ENCODE measurements around the gene CKAP2.
A peak's percentile ranks its signal among the peaks of the same experiment; 100 is the strongest.
"Not testable (repeated sequence)": the region's sequence is repeated elsewhere in the genome, so short reads cannot be mapped to it uniquely, and the experiment has no call there.

Gene CKAP2, protein sequence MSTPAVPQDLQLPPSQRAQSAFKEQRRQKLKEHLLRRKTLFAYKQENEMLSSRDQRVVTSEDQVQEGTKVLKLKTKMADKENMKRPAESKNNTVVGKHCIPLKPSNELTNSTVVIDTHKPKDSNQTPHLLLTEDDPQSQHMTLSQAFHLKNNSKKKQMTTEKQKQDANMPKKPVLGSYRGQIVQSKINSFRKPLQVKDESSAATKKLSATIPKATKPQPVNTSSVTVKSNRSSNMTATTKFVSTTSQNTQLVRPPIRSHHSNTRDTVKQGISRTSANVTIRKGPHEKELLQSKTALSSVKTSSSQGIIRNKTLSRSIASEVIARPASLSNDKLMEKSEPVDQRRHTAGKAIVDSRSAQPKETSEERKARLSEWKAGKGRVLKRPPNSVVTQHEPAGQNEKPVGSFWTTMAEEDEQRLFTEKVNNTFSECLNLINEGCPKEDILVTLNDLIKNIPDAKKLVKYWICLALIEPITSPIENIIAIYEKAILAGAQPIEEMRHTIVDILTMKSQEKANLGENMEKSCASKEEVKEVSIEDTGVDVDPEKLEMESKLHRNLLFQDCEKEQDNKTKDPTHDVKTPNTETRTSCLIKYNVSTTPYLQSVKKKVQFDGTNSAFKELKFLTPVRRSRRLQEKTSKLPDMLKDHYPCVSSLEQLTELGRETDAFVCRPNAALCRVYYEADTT

GRCh38 chr13:52454820-52455676 lies at the start of gene CKAP2:
CKAP2 (plus strand) TSS chr13:52455478; CDS start chr13:52455557, 79 bp downstream.
- H3K4me3 ChIP-seq (ENCODE audit: low read depth, low read length) = peak within 1 kb of the TSS; percentile 89
- DNase-seq (ENCODE audit: low read depth) = peak; percentile 99
- peak; percentile 98 for TF ChIP-seq POLR2A (IDR thresholded peaks at IDR 0.05; ENCODE audit: extremely low read depth, insufficient read length)
- TF ChIP-seq, protein P1, sequence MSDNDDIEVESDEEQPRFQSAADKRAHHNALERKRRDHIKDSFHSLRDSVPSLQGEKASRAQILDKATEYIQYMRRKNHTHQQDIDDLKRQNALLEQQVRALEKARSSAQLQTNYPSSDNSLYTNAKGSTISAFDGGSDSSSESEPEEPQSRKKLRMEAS (IDR thresholded peaks at IDR 0.05; ENCODE audit: low read depth, low read length) = peak; percentile 84
- TF ChIP-seq, protein P2, sequence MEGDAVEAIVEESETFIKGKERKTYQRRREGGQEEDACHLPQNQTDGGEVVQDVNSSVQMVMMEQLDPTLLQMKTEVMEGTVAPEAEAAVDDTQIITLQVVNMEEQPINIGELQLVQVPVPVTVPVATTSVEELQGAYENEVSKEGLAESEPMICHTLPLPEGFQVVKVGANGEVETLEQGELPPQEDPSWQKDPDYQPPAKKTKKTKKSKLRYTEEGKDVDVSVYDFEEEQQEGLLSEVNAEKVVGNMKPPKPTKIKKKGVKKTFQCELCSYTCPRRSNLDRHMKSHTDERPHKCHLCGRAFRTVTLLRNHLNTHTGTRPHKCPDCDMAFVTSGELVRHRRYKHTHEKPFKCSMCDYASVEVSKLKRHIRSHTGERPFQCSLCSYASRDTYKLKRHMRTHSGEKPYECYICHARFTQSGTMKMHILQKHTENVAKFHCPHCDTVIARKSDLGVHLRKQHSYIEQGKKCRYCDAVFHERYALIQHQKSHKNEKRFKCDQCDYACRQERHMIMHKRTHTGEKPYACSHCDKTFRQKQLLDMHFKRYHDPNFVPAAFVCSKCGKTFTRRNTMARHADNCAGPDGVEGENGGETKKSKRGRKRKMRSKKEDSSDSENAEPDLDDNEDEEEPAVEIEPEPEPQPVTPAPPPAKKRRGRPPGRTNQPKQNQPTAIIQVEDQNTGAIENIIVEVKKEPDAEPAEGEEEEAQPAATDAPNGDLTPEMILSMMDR (IDR thresholded peaks at IDR 0.05; ENCODE audit: low read depth, low read length) = no peak
- TF ChIP-seq MYC (IDR thresholded peaks at IDR 0.05; ENCODE audit: low read depth, low read length) = peak; percentile 71

DNA sequence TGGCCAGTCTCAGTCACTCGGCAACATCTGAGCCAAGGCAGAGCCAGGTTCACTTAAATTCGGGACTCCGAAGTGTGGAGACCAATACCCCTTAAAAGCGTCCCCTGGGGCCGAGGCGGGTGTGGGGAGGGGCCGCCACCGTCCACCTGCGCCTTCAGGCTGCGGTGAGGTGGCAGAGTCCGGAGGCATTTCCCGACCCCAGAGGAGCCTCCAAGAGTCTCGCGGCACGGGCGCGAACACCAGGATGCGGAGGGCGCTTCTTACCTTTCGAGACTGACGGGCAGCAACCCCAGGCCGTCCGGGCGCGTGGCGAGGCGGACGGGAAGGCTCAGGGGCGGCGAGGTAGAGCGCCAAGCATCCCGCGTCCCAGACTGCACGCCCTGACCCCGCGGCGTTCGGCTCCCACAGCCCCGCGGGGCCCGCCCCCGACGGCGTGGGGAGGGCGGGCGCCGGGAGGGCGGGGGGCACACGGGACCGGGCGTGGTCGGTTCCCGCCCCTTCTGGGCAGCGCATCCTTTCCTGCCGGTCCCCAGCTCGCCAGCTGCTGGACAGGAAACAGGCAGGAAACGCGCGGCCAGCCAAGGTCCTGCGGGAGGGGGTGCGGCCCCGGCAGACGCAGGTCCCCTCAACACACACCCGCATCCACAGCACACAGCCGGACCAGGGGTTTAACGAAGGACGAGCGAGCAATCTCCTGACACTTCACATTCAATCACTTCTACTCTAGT lies 49.3 kb upstream of the CKAP2 start, which contains the start of gene THSD1:
Gene THSD1, minus strand, starts transcription at position 406 of the 728 bp plus-strand sequence. CDS start 3,572 bp downstream, outside the sequence.
- peak within 1 kb of the TSS; percentile 13 for H3K4me3 ChIP-seq (ENCODE audit: low read depth, low read length)
- peak; percentile 44 for DNase-seq (ENCODE audit: low read depth)
- TF ChIP-seq POLR2A (IDR thresholded peaks at IDR 0.05; ENCODE audit: extremely low read depth, insufficient read length) = no peak
- TF ChIP-seq, protein P2 (IDR thresholded peaks at IDR 0.05; ENCODE audit: low read depth, low read length) = no peak
- TF ChIP-seq, protein P1 (IDR thresholded peaks at IDR 0.05; ENCODE audit: low read depth, low read length) = no peak
- no peak for TF ChIP-seq MYC (IDR thresholded peaks at IDR 0.05; ENCODE audit: low read depth, low read length)

- no peak for DNase-seq (ENCODE audit: low read depth)
- TF ChIP-seq, protein P1 (IDR thresholded peaks at IDR 0.05; ENCODE audit: low read depth, low read length) = no peak
- H3K4me3 ChIP-seq (ENCODE audit: low read depth, low read length) = no peak overlapping the region
Measured at GRCh38 chr13:52406629-52407028, 48.6 kb upstream of the CKAP2 start.

GRCh38 chr13:52407436-52407835 lies 47.8 kb upstream of the CKAP2 start:
- DNase-seq (ENCODE audit: low read depth); H3K4me3 ChIP-seq (ENCODE audit: low read depth, low read length): not testable (repeated sequence)

GRCh38 chr13:52408071-52408658 lies 47.1 kb upstream of the CKAP2 start:
- DNase-seq (ENCODE audit: low read depth); H3K4me3 ChIP-seq (ENCODE audit: low read depth, low read length): not testable (repeated sequence)

DNA sequence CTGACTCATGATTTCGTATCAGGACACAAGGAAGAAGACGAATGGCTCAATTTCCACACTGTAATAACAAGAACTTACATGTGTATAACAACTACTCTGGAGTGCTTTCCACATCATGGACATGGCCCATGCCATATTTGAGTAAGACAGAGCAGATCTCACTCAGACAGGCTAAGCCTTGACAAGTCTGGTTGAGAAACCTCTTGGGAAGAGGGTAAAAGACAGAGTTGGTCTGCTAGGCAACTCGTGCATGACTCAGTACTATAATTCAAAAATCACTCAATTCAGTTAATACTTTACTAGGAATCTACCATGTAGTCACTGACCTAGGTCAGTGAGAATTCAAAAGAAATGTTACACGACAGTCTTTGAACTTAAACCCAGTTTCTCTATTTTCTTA lies 43.6 kb upstream of the CKAP2 start:
- TF ChIP-seq MYC (IDR thresholded peaks at IDR 0.05; ENCODE audit: low read depth, low read length) (no peak), POLR2A (IDR thresholded peaks at IDR 0.05; ENCODE audit: extremely low read depth, insufficient read length) (no peak)
- TF ChIP-seq, protein P2 (IDR thresholded peaks at IDR 0.05; ENCODE audit: low read depth, low read length) = no peak
- TF ChIP-seq, protein P1 (IDR thresholded peaks at IDR 0.05; ENCODE audit: low read depth, low read length) = no peak
- H3K4me3 ChIP-seq (ENCODE audit: low read depth, low read length) = no peak overlapping the region
- no peak for DNase-seq (ENCODE audit: low read depth)

Measured in NB4 (cell line).